Measurements from ENCODE around the gene GJC1. TPM values are rescaled to one million over a fixed set of nuclear protein-coding genes. Genes with fewer than 3 reads are reported as not detected.

GJC1 gene
- total and polyA plus RNA-seq, 9 of the 15 experiments (the other 6 are each of a cell fraction or from before 2014, with no cell fraction given), result 0.04 to 1.4 (median 0.18) TPM; not detected in 1

DNA sequence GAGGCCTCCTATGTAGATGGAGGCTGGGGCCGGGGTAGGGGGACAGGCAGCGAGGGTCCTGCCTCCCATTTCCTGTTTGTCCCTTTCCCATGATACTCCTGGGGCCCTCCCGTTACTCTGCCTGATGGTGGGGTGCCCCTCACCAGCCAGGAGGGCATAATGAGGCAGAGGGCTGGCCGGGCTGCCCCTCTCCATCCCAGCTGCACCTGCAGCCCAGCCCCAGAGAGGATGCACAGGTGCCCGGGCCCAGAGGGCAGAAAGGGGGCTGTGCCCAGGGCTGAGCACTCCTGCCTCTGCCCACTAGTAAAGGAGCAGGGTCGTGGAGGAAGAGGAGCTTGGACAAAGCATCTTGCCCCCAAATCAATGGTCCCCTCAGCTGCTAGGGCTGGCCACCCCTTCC is 60.9 kb downstream of the GJC1 start (continued):
- TF ChIP-seq, protein P1, sequence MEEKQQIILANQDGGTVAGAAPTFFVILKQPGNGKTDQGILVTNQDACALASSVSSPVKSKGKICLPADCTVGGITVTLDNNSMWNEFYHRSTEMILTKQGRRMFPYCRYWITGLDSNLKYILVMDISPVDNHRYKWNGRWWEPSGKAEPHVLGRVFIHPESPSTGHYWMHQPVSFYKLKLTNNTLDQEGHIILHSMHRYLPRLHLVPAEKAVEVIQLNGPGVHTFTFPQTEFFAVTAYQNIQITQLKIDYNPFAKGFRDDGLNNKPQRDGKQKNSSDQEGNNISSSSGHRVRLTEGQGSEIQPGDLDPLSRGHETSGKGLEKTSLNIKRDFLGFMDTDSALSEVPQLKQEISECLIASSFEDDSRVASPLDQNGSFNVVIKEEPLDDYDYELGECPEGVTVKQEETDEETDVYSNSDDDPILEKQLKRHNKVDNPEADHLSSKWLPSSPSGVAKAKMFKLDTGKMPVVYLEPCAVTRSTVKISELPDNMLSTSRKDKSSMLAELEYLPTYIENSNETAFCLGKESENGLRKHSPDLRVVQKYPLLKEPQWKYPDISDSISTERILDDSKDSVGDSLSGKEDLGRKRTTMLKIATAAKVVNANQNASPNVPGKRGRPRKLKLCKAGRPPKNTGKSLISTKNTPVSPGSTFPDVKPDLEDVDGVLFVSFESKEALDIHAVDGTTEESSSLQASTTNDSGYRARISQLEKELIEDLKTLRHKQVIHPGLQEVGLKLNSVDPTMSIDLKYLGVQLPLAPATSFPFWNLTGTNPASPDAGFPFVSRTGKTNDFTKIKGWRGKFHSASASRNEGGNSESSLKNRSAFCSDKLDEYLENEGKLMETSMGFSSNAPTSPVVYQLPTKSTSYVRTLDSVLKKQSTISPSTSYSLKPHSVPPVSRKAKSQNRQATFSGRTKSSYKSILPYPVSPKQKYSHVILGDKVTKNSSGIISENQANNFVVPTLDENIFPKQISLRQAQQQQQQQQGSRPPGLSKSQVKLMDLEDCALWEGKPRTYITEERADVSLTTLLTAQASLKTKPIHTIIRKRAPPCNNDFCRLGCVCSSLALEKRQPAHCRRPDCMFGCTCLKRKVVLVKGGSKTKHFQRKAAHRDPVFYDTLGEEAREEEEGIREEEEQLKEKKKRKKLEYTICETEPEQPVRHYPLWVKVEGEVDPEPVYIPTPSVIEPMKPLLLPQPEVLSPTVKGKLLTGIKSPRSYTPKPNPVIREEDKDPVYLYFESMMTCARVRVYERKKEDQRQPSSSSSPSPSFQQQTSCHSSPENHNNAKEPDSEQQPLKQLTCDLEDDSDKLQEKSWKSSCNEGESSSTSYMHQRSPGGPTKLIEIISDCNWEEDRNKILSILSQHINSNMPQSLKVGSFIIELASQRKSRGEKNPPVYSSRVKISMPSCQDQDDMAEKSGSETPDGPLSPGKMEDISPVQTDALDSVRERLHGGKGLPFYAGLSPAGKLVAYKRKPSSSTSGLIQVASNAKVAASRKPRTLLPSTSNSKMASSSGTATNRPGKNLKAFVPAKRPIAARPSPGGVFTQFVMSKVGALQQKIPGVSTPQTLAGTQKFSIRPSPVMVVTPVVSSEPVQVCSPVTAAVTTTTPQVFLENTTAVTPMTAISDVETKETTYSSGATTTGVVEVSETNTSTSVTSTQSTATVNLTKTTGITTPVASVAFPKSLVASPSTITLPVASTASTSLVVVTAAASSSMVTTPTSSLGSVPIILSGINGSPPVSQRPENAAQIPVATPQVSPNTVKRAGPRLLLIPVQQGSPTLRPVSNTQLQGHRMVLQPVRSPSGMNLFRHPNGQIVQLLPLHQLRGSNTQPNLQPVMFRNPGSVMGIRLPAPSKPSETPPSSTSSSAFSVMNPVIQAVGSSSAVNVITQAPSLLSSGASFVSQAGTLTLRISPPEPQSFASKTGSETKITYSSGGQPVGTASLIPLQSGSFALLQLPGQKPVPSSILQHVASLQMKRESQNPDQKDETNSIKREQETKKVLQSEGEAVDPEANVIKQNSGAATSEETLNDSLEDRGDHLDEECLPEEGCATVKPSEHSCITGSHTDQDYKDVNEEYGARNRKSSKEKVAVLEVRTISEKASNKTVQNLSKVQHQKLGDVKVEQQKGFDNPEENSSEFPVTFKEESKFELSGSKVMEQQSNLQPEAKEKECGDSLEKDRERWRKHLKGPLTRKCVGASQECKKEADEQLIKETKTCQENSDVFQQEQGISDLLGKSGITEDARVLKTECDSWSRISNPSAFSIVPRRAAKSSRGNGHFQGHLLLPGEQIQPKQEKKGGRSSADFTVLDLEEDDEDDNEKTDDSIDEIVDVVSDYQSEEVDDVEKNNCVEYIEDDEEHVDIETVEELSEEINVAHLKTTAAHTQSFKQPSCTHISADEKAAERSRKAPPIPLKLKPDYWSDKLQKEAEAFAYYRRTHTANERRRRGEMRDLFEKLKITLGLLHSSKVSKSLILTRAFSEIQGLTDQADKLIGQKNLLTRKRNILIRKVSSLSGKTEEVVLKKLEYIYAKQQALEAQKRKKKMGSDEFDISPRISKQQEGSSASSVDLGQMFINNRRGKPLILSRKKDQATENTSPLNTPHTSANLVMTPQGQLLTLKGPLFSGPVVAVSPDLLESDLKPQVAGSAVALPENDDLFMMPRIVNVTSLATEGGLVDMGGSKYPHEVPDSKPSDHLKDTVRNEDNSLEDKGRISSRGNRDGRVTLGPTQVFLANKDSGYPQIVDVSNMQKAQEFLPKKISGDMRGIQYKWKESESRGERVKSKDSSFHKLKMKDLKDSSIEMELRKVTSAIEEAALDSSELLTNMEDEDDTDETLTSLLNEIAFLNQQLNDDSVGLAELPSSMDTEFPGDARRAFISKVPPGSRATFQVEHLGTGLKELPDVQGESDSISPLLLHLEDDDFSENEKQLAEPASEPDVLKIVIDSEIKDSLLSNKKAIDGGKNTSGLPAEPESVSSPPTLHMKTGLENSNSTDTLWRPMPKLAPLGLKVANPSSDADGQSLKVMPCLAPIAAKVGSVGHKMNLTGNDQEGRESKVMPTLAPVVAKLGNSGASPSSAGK (IDR thresholded peaks at IDR 0.05), result no peak
- TF ChIP-seq NR2F6 (CRISPR knock-in tag; IDR thresholded peaks at IDR 0.05) (no peak), YBX1 (IDR thresholded peaks at IDR 0.05) (no peak), ZC3H11A (IDR thresholded peaks at IDR 0.05; ENCODE audit: low read depth, low read length) (no peak), POLR2G (IDR thresholded peaks at IDR 0.05; ENCODE audit: low read depth, low read length) (no peak), SMAD2 (IDR thresholded peaks at IDR 0.05; ENCODE audit: low read depth, low read length) (no peak), KLF1 (tag; IDR thresholded peaks at IDR 0.05) (no peak), CHD4 (IDR thresholded peaks at IDR 0.05; ENCODE audit: insufficient read depth, insufficient replicate concordance, low read depth, low read length, poor library complexity, severe bottlenecking) (no peak), SLC30A9 (CRISPR knock-in tag; IDR thresholded peaks at IDR 0.05) (no peak), ZNF175 (CRISPR knock-in tag; IDR thresholded peaks at IDR 0.05; ENCODE audit: low read depth) (no peak)
- TF ChIP-seq, protein P2, sequence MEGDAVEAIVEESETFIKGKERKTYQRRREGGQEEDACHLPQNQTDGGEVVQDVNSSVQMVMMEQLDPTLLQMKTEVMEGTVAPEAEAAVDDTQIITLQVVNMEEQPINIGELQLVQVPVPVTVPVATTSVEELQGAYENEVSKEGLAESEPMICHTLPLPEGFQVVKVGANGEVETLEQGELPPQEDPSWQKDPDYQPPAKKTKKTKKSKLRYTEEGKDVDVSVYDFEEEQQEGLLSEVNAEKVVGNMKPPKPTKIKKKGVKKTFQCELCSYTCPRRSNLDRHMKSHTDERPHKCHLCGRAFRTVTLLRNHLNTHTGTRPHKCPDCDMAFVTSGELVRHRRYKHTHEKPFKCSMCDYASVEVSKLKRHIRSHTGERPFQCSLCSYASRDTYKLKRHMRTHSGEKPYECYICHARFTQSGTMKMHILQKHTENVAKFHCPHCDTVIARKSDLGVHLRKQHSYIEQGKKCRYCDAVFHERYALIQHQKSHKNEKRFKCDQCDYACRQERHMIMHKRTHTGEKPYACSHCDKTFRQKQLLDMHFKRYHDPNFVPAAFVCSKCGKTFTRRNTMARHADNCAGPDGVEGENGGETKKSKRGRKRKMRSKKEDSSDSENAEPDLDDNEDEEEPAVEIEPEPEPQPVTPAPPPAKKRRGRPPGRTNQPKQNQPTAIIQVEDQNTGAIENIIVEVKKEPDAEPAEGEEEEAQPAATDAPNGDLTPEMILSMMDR (IDR thresholded peaks at IDR 0.05 in 2 of 3, conservative IDR thresholded peaks at IDR 0.05 in 1 of 3; ENCODE audit: insufficient read depth in 2 of 3, low read depth in 1 of 3, low read length in 3 of 3), result no peak
- TF ChIP-seq, protein P3, sequence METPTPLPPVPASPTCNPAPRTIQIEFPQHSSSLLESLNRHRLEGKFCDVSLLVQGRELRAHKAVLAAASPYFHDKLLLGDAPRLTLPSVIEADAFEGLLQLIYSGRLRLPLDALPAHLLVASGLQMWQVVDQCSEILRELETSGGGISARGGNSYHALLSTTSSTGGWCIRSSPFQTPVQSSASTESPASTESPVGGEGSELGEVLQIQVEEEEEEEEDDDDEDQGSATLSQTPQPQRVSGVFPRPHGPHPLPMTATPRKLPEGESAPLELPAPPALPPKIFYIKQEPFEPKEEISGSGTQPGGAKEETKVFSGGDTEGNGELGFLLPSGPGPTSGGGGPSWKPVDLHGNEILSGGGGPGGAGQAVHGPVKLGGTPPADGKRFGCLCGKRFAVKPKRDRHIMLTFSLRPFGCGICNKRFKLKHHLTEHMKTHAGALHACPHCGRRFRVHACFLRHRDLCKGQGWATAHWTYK (CRISPR knock-in tag; IDR thresholded peaks at IDR 0.05), result no peak
